Measurements from ENCODE around the gene TTC7B.

TTC7B gene

DNA sequence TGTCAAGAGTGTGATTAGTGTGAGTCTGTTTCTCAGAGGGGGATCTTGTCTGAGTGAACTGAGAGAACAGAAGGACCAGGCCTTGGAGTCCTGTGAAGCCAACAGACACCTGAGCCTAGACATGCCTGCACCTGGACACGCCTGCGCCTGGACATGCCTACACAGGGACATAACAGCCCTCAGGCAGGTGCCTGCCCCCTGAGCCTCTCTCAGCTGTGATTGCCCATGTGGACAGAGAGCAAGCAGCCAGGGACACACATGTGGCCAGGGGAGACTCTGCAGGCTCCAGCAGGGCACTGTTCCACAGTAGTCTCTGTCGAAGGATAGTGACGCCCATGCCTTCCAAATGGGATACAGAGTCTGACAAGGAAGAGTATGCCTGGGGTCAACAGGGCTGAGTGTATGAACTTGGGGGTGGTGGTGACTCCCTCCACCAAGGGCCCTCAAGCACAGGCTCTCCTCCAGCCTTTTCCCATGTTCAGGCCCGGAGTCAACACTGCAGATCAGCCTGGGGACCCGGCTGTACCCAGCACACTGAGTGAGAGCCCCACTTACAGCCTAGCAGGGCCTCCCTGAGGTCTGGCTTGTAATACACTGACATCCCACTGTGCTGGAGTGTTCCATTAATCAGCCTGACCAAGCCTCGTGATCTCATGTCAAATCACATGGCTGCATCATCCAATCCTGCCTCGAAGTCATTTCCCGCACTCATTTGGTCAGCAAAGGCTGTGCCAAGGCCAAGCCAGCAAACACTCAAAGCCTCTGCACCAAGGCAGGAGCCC, 246.4 kb downstream of the TTC7B start:
- no peak for DNase-seq

DNA sequence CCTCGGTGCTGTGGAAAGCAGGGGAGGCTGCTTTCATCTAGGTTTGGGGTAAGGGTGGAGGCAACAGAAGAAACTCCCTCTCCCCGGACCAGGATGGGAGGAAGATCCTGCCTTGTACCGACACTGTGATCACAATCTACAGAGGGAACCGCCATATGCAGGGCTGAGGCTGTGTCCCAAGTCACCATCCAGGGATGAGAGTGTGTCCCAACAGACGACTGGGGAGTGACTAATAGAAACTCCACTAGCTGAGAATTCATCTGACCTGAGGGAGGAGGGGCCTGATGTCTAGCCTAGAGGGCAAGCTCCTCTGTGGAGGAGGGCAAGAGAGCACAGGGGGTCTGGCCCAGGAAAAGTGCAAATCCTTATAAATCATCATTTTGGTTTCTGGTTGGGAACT, 247.0 kb downstream of the TTC7B start:
- no peak for DNase-seq

DNA sequence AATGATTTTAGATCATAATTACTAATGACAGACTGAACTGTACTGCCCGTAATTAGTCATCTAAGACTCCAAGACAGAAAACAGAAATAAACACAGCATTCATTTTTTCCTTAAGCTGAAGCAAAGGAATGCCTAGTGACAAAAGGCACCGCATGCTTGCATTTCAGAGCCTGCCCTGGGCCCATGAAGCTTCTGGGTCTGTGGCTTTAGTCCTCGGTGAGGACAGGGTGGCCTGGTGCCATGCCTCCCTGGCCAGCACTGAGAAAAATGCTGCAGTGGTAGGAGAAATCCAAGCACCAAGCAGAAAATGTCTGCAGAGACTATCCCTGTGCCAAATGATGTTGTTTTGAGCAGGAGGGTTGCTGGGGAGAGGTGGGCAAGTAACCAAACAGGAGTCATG, 247.8 kb downstream of the TTC7B start:
- peak; percentile 1 for DNase-seq

DNA sequence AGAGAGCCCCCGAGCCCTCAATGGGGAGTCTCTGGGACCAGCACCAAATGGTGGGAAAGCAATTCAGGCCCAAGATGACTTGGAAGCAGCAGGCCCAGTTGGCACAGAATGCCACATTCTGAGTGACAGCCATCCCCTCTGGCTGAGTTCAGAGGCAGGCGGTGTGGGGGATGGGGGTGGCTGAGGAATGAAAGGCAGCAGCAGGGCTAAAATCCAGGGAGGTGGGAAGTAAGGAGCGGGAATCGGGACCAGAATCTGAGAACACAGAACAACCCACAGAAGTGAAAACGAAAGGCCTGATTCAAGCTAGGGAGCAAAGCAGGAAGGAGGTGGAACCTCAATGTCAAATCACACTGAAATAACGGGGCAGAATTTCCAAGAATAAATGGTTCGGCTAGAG, 248.2 kb downstream of the TTC7B start:
- DNase-seq: no peak

DNA sequence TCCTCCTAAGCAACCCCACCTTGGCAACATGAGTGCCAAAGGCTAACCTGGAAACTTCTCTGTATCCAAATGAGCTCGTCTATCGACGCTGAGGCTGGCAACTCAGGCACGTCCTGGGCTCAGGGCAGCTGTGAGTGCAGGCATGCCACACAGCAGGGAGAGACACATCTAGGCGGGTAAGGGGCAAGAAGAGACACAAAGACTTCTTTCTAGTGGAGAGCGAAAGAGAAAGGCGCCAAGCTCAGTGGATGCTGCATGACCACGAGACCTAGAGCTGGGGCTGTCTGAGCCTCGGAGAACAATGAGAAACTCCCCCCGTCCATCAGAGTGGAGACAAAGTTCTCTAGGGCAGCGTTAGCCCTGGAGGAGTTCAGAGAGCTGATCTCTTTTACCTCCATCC, 249.0 kb downstream of the TTC7B start:
- DNase-seq: no peak

DNA sequence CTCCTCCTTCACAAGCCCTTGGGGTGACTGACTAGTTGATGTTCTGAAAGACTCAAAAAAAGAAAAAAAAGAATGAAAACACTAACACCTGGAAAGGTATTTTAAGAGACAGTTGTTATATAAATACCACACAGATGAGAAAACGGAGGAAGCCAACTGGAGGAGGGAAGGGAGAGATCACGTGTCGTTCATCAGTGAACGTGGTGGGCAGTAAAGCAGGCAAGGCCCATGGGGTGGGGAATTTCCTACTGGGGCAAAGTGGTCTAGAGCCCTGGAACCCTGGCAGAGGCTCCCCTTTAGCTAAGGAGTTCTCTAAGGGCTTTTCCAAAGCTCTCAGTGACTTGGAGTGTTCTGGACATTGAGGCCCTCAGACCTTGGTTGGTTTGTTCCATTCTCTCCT, 249.7 kb downstream of the TTC7B start:
- no peak for DNase-seq

DNA sequence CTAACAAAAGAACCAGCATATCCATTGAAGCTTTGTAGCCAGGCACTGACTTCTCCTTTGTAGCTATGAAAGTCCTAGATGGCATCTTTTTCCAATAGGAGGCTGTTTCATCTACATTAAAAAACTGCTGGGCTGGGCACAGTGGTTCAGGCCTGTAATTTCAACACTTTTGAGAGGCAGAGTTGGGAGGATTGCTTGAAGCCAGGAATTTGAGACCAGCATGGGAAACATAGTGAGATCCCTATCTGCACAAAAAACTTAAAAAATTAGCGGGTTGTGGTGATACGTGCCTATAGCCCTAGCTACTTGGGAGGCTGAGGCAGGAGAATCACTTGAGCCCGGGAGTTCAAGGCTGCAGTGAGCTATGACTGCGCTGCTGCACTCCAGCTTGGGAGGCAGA, 251.7 kb downstream of the TTC7B start:
- DNase-seq: no peak

DNA sequence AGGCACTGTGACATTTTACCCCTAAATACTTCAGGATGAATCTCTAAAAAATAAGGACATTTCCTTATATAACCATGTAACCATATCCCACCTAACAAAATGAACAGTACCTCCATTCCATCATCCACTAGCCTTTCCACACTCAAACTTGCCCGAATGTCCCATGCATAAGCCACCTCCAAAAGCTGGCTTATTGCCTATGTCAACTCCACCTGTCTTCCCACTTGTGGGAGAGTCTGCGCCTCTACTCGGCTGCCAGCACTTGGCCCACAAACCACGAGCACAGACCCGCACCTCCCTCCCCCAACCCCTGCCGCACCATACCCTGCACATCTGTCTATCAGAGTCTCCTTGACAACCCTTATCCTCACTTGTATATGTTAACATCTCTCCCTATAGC, 253.6 kb downstream of the TTC7B start:
- DNase-seq: no peak

DNA sequence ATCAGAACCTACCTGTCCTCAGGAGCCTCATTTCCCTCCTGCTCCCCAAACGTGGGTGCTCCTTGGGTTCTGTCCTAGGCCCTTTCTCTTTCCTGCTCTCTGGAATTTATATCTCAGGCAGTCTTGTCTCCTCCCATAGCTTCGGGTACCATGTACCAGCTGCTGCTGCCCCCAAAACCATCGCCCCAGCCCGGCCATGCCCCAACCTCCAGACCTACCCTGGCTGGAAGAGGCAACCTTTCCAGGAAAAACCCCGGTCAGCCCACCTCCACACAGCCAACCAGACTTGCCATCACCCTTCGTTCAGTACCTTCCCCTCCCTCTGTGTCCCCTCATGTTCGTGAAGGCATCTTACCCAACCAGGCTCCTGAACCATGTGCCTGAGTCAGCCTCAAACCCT, 254.3 kb downstream of the TTC7B start:
- DNase-seq: no peak

DNA sequence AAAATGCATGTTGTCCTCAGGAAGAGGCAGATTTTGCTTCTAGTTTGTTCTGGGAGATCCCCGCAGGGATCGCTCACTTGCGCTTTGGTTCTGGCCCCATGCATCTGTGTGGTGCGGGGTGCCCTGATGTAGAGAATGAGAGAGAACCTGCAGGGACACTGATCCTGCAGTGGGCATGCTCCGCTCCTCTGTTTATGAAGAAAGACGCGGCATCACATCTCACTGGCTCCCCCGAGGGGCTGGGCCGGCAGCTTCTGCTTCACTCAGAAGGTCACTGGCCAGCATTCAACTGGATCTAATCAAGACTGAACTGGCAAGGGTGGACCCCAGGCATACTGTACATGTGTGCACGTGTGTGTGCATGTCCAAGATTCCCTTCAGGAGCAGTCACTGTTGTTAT, 255.2 kb downstream of the TTC7B start:
- no peak for DNase-seq

DNA sequence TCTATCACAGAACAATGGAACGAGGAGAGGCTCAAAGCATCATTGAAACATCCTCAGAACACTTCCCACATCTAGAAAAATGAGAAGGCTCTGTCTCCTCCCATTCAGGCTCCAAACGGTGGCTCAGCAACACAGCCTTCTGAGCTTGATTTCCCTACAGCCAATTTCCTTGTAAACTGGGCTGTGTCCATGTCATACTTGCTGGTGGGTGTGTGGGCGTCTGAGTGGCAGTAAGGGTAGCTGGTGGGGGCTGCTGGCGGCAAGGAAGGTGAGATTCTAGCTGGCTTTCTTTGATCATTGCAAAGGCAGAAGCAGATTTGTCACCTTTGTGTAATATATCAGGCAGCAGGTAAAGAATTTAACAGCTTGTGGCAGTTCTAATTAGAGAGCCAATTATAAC, 255.7 kb downstream of the TTC7B start:
- no peak for DNase-seq

DNA sequence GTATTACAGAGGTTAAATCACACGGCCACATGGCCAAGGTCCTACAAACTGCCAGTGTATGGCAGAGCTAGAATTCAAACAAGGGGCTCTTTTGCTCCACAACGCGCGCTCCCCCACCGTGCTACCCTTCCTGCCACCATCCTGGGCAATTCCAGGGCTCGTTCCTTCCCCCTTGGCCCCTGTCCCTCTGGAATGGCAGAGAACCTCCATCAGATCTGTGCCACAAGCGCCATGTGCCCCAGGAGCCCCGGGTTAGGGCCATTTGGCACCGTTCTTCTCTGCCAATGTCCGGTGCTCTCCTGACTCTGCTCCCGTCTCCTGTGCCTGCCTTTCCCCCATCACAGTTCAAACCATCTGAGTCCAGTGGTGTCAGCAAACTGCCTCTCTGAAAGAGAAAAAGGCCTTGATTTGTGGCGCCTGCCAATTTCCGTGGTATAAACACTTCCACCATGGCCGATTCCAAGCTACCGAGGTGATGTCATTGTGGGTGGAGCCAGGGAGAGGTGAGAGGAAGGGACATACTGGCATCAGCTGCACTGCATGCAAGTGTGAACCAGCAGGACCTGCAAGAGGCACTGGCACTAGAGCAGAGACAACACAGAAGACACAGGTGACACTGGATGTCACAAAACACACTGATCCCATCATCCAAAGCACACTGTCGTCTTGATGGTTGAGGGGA, 256.3 kb downstream of the TTC7B start:
- DNase-seq: no peak

DNA sequence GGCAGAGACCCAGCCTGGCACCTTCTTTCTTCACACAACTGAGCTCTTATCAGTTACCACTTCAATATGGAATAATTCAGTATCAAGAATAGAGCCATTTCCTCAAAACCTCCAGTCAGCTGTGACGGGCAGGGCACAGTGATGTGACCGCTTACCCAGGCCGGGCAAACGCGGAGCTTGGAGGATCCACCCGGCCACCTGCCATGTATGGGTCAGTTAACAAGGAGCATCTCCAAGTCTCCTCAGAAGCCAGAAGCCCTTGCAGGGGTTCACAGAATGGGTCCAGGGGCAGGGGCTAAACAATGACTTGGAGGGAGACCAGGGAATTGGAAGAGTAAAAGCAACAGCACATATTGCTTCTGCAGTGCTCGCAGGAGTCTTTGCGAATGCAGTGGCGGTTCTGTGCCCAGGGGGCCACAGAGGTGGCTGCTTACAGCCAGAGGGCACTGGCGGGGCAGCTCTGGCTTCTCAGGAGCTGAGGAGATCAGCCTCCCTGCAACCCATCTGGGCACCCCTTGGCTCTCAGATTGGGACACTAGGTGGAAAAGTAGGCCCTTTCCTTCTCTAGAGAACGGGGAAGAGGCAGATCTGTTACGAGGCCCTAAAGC, 257.1 kb downstream of the TTC7B start:
- DNase-seq: no peak

DNA sequence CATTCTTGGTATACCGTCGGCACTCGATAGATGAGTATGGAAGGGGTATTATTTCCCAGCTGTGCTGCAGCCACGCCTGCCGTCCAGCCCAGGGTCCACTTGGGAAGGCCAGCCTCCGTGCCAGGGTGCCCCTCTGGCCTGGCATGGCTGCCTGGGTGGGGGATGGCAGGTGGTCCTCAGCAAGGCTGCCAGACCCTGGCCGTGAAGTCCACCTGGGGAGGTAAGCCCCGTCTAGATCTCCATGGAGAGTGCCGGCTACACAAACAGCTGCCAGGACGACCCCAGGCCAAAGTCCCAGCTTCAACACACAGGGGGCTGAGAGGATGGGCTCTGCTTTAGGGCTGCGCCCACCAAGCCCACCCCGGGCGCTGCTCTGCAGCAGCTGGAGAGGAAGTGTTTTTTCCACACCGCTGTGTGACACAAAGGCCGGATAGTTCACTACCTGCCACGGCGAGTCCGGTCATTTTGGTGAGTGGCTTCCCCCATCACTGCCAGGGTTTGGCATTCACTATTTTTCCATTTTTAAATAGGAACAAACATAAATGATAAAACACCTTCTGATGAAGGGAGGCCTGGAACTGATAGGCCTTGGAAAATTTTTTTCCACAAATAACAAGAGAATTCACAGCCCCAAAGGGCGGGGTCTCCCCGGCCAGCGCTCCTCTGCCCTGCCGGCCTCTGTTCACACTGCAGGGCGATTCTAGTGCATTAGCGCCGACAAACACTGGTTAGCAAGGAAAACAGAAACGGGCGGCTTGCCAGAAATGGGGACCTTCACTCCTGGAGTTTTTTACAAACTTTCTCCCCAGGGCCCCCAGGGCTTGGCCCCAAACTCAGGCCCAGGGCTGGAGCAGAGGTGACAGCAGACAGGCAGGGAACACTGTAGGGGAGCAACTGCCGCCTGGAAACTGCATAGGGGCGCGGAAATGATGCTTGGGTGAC, 257.9 kb downstream of the TTC7B start:
- no peak for DNase-seq

DNA sequence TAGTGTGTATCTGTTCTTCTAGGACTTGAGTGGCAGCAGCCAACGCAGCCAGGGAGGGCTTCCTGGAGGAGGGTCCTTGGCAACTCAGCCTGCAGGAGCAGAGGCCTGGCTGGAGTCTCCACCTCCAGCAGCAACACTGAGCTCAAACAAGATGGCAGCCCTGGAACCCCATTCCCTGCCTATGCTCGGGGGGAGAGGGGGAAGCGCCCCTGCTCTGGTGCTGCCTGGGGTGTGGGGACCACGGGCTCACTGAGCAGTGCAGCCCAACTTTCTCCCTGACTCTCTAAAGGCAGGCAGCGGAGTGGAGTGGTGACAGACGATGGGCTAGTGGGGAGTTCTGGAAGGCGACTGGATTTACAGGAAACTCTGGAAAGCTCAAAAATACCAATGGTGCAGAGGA, 258.7 kb downstream of the TTC7B start:
- DNase-seq: no peak

DNA sequence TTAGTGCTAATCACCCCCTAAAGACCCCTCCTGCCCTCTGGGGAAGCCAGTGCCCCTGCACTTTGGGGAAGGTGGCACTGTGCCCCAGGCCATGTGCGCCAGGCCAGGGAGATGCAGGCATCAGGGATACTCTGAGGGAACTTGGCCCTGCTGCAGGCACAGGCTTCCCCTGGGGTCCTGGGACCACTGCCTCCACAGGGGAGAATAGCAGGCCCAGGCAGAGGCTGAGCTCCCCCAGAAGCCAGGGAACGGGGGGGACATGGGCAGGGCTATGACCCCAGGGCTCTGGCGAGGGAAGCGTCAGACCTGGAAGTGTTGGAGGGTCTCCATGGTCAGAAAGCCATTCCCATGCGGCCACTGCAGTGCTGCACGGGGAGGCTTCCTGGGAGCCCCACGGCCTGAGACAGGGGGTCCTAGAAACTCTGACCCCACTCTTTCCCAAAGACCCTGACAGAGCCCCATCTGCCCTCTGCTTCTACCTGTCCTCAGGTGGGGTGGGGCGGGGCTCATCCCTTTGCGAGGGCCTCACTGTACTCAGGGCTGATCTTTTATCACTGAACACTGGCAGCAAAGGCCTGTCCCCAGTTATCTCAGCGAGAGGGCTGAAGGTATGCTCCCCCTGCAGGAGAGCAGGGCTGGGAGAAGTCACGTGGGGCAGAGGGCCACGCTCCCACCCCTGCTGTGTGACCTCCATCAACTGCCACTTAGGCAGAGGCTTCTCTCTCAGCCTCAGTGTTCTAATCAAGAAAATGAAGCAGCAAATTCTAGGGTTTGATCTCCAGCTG, 259.4 kb downstream of the TTC7B start:
- no peak for DNase-seq

DNA sequence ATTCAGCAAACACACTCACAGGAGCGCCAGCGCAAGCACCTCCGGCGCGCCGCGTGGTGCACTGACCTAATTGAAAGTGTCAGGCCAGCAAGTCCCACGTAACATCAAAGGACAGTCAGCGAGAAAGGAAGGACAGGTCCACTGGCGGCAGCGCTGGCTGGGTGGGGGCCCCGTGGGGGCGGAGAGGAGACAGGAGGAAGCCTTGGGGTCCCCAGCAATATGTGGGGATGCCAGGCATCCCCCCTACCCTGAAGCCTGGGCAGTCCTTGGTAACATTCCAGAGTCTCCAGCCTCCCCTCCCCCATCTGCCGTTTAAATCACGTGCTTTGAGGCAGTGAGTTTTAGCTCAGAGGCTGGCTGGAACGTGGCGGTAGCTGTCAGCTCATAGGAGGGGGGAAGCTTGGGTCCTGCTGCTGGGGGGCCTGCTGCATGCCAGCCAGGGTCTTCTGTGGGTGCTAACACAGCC, 260.2 kb downstream of the TTC7B start:
- DNase-seq: no peak

DNA sequence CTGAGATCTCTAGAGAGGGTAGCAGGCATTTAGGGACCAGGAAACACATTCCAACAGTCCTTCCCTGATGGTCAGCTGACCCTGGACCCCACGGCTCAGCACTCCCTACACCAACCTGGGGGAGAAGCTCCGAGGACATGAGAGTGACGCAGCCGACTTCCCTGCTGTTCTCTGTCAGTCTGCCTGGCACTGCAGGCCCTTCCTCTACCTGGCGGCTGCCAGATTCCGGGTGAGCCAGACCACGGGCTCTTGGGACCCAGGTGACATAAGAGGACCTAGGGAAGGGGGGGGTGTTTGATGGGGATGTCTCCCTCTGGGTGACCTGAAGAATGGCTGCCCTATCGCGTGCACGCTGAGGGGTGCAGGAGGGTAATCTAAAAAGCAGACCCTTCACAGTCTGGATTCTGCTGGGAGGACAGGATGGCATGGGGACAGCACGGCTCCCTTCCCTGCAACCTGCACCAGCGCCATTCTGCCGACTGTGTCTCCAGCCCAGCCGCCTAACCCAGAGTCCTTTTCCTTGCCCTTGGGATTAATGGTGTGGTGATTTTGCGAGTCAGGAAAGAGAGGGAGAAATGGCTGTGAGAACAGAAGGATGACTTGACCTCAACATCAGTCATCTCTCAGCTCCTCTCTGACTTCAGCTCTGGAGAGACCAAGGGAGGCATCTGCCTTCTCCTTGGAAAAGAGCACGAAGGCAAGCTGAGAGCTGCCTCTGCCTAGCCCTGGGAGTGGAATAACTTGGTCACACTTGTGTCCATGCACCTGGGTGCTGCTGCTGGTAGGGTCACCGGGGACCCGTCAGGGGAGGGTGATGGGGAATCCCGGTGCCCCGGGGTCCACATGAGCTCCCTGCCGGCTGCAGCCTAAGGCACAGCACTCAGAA, 260.9 kb downstream of the TTC7B start:
- DNase-seq: no peak

DNA sequence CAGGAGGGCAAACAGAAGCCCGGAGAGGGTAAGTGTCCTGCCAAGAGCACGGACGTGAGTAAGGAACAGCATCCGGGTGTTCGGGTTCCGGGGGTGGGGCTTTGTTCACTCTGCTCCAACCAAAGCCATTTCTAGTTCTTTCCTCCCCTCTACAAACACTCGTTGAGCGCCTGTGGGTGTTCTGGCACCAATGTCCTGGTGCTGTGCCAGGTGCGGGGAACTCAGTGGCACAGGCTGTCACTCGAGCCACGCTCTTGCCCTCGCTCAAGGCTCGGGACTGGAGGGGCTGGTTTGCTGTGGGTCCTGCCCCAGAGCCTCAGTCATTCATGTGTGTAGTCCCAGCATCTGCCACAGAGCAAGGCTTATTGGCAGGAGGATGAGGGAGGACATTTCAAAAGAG, 261.9 kb downstream of the TTC7B start:
- DNase-seq: no peak

DNA sequence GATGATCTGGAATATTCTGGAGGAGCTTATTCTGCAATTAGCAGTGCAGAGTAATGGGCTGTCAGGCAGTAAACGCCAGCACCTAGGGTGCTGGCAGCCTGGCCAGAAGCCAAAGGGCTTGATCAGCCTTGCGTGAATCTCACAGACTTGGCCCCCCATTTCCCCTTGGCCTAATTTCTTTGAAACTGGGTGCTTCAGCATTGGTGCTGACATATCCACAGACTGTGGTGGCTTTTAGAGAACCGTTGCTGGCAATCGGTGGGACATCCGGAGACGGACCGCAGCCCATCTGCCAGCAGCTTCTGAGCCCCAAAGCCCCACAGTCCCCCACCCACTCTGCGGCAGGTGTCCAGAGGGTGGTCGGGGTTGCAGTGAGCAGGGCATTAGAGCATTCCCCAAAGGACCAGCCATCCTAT, 262.3 kb downstream of the TTC7B start:
- no peak for DNase-seq

DNA sequence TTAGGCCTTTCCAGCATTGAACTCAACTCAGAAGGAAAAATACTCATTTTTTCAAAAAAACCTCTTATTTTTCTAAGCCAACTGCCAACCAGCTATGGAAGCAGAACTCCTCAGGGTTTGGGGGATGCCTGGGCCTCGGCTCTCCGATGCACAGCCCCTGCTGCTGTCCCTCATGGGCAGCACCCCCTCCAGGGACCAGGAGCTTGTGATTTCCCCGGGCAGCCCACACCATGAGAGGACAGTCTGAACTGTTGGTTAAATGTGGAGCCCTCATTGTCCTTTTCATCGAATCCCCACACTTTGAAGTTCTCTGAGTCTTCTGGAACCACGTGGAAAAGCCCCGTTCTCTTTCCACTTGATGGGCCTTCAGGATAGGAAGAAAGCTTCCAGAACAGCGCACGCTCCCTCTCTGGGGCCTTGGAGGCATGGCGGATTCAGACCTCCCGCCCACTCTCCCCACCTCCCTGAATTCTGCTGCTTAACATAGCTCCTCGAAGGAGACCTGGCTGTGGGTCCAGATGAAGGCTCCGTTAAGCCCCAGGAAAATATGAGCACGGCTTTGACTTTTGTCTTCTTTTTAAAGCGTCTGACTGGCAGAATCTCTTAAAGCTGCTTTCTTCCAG, 262.8 kb downstream of the TTC7B start:
- DNase-seq: no peak

Measured in activated CD4-positive, alpha-beta T cell treated with anti-CD3 and anti-CD28 coated beads, Interleukin-2, Interleukin-6, amounts not matched to agents 100 ng/mL and 50 ng/mL, durations not matched to agents 16 hours and 8 hours (primary cell).